Measurements from ENCODE around the gene EPS8L3.

- TF ChIP-seq CTCF (IDR thresholded peaks at IDR 0.05) (no peak), POLR2A (IDR thresholded peaks at IDR 0.05) (no peak)
Observed at GRCh38 chr1:109782514-109782913, 18.8 kb upstream of the EPS8L3 start.
